HL-60 (cell line): ENCODE results near the gene SAFB2.

Experiments
- DNase-seq, 2 experiments: peaks; one replicate each; pipeline ENCODE4 v3.0.0-alpha.2; 2010 to 2020; ENCODE audit warnings: low read depth in 1 of 2, low spot score in 1 of 2
- H3K27ac ChIP-seq: fragments of 250-450 bp; sonication (Bioruptor Pico); replicated peaks from 2 replicates; pipeline ENCODE4 v1.5.1; 2020; ENCODE audit warnings: mild to moderate bottlenecking, moderate library complexity
- H3K27me3 ChIP-seq: fragments of 250-450 bp; sonication (Bioruptor Pico); 2 replicates; pipeline ENCODE4 v1.5.1; 2021; ENCODE audit warnings: mild to moderate bottlenecking, moderate library complexity; ENCODE audit not compliant: insufficient read depth, poor library complexity, severe bottlenecking
- H3K4me3 ChIP-seq: replicated peaks from 2 replicates; pipeline ENCODE4 v1.5.1; 2011; ENCODE audit warnings: mild to moderate bottlenecking, control low read depth, low read length; ENCODE audit not compliant: insufficient read depth
- GABPA ChIP-seq: IDR thresholded peaks from 2 replicates; pipeline ENCODE4 v1.6.1; 2012; ENCODE audit warnings: low read depth
- POLR2AphosphoS5 ChIP-seq: IDR thresholded peaks from 2 replicates; pipeline ENCODE4 v1.6.1; 2012; ENCODE audit warnings: low read depth
- REST ChIP-seq: IDR thresholded peaks from 2 replicates; pipeline ENCODE4 v1.6.1; 2012; ENCODE audit warnings: low read depth; ENCODE audit not compliant: insufficient replicate concordance
- SPI1 ChIP-seq: IDR thresholded peaks from 2 replicates; pipeline ENCODE4 v1.6.1; 2012; ENCODE audit warnings: low read depth, mild to moderate bottlenecking, borderline replicate concordance
- TF ChIP-seq, protein P1 (sequence below): IDR thresholded peaks from one replicate; pipeline ENCODE4 v1.5.1; 2011; ENCODE audit warnings: low read length, control low read depth, inconsistent platforms; ENCODE audit not compliant: insufficient read depth

SAFB2 gene

DNA sequence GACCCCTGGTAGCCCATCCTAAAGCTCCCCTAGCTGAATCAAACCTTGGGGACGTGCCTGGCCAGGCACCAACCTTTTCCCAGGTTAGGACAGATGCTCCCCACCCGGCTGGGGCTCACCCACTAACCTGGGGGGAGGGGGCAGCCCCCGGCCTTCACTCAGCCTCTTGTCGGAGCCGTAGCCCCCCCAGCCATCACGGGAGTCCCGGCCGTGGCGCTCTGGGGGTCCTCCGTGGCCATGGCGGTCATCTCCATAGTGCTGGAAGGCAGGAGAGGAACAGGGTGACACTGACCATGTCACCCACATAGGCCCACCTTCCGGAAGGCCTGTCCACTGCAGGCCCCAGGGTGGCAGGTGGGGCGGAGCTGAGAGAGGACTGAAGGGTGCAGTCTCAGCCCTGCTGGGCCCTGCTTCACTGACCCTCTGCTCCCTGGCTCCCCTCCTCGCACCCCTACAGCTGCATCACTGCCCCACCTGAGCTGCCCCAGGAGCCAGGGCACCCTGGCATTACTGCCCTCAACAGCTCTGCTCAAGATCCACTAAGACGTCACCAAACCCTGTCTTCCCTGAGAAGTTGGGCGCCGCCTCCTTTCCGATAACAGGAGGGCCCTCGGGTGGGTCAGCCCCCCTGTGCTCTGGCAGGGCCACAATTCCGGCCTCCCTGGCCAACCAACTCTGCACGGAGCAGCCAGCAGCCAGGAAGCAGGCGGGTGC lies 32.3 kb downstream of the SAFB2 start:
- TF ChIP-seq POLR2AphosphoS5 (no peak), GABPA (no peak), SPI1 (no peak), REST (no peak)
- TF ChIP-seq, protein P1, sequence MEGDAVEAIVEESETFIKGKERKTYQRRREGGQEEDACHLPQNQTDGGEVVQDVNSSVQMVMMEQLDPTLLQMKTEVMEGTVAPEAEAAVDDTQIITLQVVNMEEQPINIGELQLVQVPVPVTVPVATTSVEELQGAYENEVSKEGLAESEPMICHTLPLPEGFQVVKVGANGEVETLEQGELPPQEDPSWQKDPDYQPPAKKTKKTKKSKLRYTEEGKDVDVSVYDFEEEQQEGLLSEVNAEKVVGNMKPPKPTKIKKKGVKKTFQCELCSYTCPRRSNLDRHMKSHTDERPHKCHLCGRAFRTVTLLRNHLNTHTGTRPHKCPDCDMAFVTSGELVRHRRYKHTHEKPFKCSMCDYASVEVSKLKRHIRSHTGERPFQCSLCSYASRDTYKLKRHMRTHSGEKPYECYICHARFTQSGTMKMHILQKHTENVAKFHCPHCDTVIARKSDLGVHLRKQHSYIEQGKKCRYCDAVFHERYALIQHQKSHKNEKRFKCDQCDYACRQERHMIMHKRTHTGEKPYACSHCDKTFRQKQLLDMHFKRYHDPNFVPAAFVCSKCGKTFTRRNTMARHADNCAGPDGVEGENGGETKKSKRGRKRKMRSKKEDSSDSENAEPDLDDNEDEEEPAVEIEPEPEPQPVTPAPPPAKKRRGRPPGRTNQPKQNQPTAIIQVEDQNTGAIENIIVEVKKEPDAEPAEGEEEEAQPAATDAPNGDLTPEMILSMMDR: no peak
- H3K27ac ChIP-seq: no peak overlapping the region
- no peak overlapping the region for H3K4me3 ChIP-seq
- H3K27me3 ChIP-seq: no peaks in the 10 kb centered on the region
- no peak for DNase-seq

DNA sequence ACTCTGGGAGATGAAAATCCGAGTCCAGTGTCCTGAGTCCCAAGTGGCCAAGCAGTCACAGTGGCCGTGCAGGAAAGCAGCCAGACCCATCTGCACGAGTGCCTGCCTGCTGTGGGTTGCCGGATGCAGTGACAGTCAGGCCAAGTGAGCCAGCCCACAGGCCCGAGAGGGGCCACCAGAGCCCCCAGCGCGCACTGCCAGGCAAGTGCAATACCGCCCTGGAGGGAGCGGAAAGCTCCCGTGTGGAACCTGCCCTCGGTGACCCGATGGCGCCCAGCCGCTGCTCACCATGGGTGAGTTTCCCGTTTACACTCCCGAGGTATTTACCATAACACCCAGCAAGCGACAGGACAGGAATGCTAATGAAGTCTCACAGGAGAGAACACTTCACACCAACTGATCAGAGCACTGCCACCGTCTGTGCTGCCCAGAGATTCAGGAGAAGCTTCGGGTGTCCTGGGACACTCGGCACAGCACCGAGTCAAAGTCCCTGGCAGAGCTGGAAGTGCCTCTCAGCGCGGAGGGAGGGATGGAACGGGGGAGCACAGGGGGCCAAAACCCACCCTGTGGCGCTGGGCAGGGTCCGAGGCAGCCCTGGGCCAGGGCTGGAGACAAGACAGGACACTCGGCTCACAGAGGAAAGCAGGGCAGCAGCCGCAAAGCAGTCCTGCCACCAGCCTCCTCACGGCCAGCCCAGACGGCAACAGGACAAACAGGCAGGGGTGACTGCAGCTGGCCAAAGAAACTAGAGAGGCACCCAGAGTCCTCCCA lies 33.5 kb downstream of the SAFB2 start:
- H3K27ac ChIP-seq: no peak overlapping the region
- no peak for TF ChIP-seq GABPA
- no peak for TF ChIP-seq SPI1
- no peak for TF ChIP-seq REST
- TF ChIP-seq POLR2AphosphoS5: no peak; the same call in 1 of the 2 replicates
- TF ChIP-seq, protein P1: no peak
- DNase-seq: no peak
- no peaks in the 10 kb centered on the region for H3K27me3 ChIP-seq
- no peak overlapping the region for H3K4me3 ChIP-seq

DNA sequence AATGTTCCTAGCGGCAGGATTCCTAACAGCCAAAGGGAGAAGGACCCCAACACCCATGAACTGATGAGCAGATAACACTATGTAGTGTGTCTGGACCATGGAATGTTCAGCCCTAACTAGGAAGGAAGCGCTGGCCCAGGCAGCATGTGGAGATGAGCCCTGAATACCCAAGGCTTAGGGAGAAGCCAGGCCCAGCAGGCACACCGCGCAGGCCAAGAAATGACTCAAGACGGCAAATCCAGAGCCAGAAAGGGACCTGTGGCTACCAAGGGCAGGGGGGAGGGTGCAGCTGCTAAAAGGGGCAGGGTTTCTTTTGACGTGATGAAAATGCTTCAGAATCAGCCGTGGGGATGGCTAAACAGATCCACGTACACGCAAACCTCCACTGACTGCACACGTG lies 34.1 kb downstream of the SAFB2 start:
- TF ChIP-seq, protein P1: no peak
- no peak for TF ChIP-seq GABPA
- no peak for DNase-seq
- Histone ChIP-seq H3K27ac (no peak overlapping the region), H3K27me3 (no peaks in the 10 kb centered on the region), H3K4me3 (no peak overlapping the region)
